Measurements from ENCODE around the gene MPP7.

MPP7 gene

GRCh38 chr10:28263136-28263857, 39.6 kb downstream of the MPP7 start:
- DNase-seq: no peak

GRCh38 chr10:28256776-28257175, 46.1 kb downstream of the MPP7 start:
- DNase-seq: no peak

GRCh38 chr10:28254290-28254985, 48.4 kb downstream of the MPP7 start:
- no peak for DNase-seq

- DNase-seq: no peak
Observed at GRCh38 chr10:28253169-28253785, 49.6 kb downstream of the MPP7 start.

Measured in activated CD4-positive, alpha-beta T cell treated with anti-CD3 and anti-CD28 coated beads, Interleukin-2, amount 50 U/mL, for 48 hours (primary cell).